NCI-H2081 (cell line): Measurements from ENCODE around the gene GCC2.
"Not testable (repeated sequence)": the region's sequence is repeated elsewhere in the genome, so short reads cannot be mapped to it uniquely, and the experiment has no call there.

Experiments used
- DNase-seq, 2 experiments: peaks; one replicate each; lab custom pipeline; 2025; lab: John Stamatoyannopoulos, UW

The GCC2 gene

GRCh38 chr2:108444941-108445840 is 3.8 kb upstream of the GCC2 start:
- DNase-seq = no peak

DNA sequence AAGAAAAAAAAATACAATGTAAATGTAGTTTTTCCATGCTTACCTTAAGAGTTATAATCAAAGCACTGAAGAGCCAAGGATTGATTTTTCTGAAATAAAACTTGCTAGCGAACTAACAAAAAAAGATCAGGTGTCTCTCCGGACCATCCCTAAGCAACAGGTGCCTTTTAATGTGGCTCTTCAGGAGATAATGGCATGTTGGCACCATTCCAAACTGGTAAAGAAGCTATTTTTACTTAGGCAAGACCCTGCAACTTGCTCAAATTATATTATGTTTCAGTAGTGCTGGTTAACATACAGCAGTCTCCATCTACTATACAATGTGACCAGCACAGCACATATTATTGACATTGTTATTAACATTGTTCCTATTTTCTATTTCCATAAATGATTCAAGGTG is 2.3 kb upstream of the GCC2 start:
- peak in 1 of 2 experiments; percentile 19 for DNase-seq

- no peak for DNase-seq
Measured at GRCh38 chr2:108447947-108448677, 894 bp upstream of the GCC2 start.

- DNase-seq = peak; percentile 38 to 53
Measured at GRCh38 chr2:108449410-108450130, 564 bp downstream of the GCC2 start.

DNA sequence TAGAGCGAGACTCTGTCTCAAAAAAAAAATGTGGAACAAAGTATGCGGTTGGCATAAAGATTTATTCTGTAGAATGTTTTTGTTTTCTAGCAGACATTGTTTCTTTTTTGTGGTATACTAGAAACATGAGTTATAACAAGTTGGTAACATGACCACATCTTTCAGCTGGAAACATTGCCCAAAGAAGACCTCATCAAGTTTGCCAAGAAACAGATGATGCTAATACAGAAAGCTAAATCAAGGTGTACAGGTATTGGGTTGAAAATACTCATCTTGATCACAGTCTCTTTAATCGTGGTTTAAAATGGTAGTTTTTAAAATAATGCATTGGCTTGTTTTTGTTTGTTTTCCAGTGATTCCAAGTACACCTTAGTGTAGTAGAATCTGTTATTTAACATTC is 1.9 kb downstream of the GCC2 start:
- DNase-seq = no peak

DNA sequence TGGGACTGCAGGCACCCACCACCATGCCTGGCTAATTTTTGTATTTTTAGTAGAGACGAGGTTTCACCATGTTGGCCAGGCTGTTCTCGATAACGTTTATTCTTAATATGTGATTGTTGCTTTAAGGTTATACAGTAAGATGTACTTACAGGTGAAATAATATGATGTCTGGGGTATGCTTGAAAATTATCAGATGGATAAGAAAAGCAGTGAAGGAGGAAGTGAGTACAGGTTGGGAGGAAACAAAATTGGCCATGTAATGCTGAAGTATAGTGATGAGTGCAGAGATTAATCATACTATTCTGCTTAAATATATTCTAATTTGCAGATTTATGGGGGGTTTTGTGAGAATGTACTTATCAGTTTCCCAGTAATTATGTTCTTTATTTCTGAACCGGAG is 3.0 kb downstream of the GCC2 start:
- DNase-seq = no peak

DNA sequence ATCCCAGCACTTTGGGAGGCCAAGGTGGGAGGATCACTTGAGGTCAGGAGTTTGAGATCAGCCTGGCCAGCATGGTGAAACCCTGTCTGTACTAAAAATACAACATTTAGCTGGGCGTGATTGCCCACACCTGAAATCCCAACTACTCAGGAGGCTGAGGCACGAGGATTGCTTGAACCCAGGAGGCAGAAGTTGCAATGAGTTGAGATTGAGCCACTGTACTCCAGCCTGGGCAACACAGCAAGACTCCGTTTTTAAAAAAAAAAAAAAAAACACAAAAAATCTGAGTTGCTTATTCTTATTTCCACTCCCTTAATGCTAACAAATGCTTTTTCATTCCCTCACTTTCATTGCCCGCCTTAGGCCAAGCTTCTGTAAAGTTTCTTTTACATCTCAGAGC is 4.5 kb downstream of the GCC2 start:
- DNase-seq = not testable (repeated sequence)

DNA sequence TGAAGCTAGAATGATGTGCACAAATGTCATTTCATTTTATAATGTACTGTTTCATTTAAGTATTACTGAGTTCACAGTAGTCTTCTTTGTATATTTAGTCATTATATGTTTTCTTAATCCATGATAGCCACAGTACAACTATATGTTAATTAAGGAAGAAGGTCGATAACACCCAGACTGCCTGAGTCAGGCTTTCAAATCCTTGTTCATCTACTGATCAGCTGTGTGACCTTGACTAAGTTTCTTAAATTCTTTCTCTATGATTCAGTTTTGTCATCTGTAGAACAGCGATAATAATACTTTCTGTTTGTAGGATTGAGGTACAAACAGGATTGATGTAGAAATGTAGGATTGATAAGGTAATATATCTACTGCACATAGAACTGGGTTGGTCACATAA is 5.4 kb downstream of the GCC2 start:
- no peak for DNase-seq

DNA sequence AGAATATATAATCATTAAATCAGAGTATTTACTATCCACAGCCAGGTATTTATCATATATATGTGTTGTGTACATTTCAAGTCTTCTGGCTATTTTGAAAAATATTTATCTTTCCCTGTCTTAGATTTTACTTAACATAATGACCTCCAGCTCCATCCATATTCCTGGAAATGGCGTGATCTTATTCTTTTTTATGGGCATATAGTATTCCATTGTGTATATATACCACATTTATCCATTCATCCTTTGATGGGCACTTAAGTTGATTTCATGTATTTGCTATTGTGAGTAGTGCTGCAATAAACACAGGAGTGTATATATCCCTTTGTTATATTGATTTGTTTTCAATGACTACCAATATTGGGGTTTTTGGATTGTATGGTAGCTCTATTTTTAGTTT is 6.6 kb downstream of the GCC2 start:
- no peak for DNase-seq

DNA sequence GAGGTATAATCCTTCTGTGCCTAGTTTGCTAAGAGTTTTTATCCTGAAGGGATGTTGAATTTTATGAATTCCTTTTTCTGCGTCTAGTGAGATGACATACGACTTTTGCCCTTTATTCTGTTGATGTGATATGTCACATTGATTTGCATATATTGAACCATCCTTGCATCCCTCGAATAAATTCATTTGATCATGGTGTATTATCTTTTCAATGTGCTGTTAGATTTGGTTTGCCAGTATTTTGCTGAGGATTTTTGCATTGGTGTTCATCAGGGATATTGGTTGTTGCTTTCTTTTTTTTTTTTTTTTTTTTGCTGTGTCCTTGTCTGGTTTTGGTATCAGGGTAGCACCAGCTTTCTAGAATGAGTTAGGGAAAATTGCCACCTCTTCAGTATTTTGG is 9.1 kb downstream of the GCC2 start:
- DNase-seq = no peak

GRCh38 chr2:108459441-108459840 is 10.4 kb downstream of the GCC2 start:
- DNase-seq = no peak

DNA sequence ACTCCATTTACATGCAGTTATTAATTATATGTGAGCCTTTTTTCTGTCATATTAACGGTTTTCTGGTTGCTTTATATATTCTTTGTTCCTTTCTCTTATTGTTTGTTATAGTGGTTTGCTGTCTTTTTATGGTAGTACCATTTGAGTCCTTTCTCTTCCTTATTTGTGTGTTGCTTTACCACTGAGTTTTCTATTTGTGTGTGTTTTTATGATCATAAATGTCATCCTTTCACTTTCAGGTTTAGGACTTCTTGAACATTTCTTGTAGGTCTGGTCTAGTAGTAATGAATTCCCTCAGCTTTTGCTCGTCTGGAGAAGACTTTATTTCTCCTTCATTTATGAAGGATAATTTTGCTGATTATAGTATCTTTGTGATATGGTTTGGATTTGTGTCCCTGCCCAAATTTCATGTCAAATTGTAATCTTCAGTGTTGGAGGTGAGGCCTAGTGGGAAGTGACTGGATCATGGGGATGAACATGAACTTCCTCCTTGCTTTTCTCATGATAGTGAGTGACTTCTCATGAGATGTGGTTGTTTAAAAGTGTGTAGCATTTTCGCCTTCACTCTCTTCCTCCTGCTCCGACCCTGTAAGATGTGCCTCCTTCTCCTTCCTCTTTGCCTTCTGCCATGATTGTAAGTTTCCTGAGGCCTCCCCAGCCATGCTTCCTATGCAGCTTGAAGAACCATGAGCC is 11.5 kb downstream of the GCC2 start:
- no peak for DNase-seq

GRCh38 chr2:108477099-108477498 is 28.1 kb downstream of the GCC2 start:
- no peak for DNase-seq

- DNase-seq = no peak
Measured at GRCh38 chr2:108485253-108485652, 36.2 kb downstream of the GCC2 start.

DNA sequence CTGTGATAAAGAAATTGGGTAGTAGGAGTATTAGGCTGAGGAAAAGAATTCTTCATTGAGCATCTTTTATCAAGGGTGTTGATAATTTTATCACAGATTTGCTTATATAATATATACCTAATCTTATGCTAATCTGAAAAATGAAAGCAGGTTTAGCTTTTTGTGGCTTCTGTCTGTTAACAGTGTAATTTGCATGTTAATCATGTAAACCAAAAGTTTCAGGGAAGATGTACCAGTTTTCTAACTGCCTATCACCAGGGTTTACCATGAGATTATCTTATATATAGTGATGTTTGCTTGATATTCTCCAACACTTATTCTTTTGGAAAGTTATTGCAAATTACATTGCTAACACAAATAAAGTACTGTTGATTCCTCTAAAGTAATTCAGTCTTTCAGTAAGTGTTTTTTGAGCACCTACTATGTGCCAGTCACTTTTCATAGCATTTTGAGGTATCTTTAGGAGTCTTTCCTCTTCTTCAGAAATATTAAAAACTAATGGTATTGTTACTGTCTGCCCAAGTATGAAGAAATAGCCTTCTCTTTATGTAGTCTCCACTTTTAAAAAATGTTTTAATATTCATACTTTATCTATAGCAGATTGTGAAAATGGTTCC is 41.6 kb downstream of the GCC2 start:
- no peak for DNase-seq

- DNase-seq = no peak
Measured at GRCh38 chr2:108491848-108492247, 42.8 kb downstream of the GCC2 start.

DNA sequence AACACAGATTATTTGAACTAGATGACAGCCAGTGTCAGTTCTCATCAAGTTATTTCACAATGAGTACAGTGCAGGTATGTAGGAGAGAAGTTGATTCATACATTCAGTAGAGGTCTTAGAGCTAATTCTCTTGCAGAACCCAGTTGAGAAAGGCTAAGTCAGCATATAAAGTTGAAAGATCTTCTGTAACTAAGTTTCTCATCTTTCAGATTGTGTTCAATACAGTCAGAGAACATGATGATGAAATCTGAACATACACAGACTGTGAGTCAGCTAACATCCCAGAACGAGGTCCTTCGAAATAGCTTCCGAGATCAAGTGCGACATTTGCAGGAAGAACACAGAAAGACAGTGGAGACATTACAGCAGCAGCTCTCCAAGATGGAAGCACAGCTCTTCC is 43.4 kb downstream of the GCC2 start:
- no peak for DNase-seq

DNA sequence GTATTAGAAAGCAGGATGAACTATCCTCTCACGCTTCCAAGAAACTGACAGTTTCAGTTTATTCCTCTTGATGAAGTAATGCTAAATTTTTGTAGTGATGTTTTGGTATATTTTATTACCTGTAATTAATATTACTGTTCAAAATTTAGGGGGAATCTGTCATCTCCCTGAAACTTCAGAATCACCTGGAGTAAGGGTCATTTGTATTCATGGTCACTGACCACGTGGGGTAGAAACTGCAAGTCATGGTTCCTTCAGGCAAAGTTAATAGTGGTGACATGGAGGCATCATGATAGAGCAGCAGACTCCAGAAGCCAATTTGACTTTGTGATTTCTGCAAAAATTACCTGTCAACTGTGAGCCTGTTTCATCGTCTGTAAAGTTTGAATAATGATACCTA is 47.2 kb downstream of the GCC2 start:
- DNase-seq = not testable (repeated sequence)

GRCh38 chr2:108507620-108508019 is 58.6 kb downstream of the GCC2 start:
- DNase-seq = not testable (repeated sequence)

DNA sequence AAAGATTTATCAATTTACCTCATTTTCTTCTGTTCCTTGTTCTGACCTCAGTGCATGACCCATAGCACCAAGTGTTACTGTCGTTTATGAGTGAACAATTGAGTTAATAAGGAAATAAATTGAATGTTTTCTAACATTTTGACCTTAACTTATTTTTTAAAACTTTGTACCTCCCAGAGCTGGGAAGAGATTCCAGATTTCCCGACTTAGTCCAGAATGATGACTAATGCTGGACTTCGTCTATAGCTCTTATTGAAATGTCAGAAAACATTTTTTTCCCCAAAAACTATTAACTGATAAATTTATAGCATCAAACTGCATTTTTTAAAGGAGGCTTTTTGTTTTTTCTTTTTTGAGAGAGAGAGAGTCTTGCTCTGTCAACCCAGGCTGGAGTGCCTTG is 63.4 kb downstream of the GCC2 start:
- DNase-seq = not testable (repeated sequence)

DNA sequence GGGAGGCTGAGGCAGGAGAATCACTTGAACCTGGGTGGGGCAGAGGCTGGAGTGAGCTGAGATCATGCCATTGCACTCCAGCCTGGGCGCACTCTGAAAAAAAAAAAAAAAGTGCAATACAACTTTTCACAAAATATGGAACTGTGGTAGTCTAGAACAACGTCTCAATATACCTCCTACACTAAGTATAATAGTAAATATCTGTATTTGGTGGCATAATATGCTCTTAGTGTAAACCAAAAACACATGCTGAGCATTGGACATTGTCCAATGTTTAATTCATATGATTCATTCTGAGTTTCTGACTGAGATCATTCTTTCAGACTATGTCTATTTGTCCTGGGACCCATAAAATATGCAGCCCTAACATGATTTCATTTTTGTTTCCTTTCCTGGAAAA is 65.5 kb downstream of the GCC2 start:
- not testable (repeated sequence) for DNase-seq

DNA sequence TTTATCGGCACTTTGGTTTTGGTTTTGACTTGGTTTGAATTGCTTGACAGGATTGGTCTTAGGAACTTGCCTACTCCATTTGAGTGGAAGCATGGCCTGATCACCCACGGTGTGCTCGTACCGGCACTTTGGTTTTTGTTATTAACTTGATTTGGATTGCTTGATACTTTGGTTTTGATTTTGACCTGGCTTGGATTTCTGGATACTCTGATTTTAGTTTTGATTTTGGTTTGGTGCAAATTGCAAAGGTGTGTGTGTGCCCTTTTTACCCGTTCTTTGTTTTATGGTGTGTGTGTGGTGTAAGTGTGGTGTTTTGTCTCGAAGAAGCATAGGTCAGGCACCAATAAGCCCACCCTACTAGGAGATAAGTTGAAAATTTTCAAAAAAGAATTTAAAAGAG is 75.7 kb downstream of the GCC2 start:
- not testable (repeated sequence) for DNase-seq
